ENCODE measurements around the gene MACO1.

MACO1 gene

DNA sequence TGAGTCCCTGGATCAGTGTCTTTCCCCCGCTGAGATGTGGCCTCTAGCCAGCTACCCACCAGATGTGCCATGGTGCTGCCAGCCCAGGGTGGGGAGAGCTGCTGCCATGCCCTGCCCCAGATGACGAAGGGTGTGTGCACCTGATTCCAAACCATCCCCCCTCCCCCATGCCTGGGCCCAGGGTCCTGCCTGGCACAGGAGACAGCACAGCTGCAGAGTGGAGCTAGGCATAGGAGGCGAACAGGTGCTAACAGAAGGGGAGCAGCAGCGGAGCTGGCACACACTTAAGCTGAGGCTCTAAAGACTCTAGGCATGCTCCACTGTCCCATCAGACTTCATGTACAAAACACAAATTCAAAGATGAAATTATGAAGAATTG, 103.7 kb downstream of the MACO1 start:
- Histone ChIP-seq H3K27ac (replicated peaks; ENCODE audit: low read length) (no peak overlapping the region), H4K91ac (ENCODE audit: low read depth, low read length, poor library complexity) (no peak overlapping the region), H2BK5ac (ENCODE audit: low read length) (peak overlapping the region; percentile 72), H3K9me3 (replicated peaks in 1 of 2; ENCODE audit: control insufficient read depth in 2 of 2, insufficient read depth in 1 of 2, low read depth in 1 of 2, low read length in 2 of 2) (no peaks in the 10 kb centered on the region), H2AFZ (ENCODE audit: low read length) (no peak overlapping the region), H3K14ac (ENCODE audit: low read length) (no peak overlapping the region), H3K4me1 (ENCODE audit: control insufficient read depth in 2 of 2, insufficient read depth in 1 of 2, low read depth in 1 of 2, low read length in 2 of 2) (peaks cover 0 to 8% of the 10 kb centered on the region in 2 donors), H4K8ac (ENCODE audit: low read depth, low read length) (no peak overlapping the region), H2AK5ac (ENCODE audit: low read depth, low read length) (peak overlapping the region; percentile 69), H2BK15ac (ENCODE audit: low read length) (peak overlapping the region; percentile 23), H2BK12ac (ENCODE audit: low read length) (no peak overlapping the region), H3K79me1 (ENCODE audit: low read depth, low read length) (no peaks in the 10 kb centered on the region), H2BK120ac (ENCODE audit: low read depth, low read length) (no peak overlapping the region), H3K9ac (ENCODE audit: low read depth, low read length, poor library complexity) (peak overlapping the region; percentile 56), H3K27me3 (ENCODE audit: control insufficient read depth in 3 of 3, insufficient read depth in 3 of 3, low read depth in 1 of 3, low read length in 3 of 3) (peaks cover 0 to 36% (median 2%) of the 10 kb centered on the region in 3 experiments), H3K36me3 (replicated peaks in 1 of 2; ENCODE audit: control insufficient read depth in 2 of 2, insufficient read depth in 2 of 2, low read length in 2 of 2) (no peaks in the 10 kb centered on the region), H3K4me2 (ENCODE audit: insufficient read depth, low read length, poor library complexity, severe bottlenecking) (no peak overlapping the region), H3K23ac (ENCODE audit: low read depth, low read length, poor library complexity) (peak overlapping the region; percentile 82), H3K18ac (ENCODE audit: low read length) (peak overlapping the region; percentile 86), H3K4ac (ENCODE audit: low read length) (no peak overlapping the region), H3K4me3 (ENCODE audit: low read length in 2 of 2) (no peak overlapping the region)
- DNase-seq (ENCODE audit: low spot score) = no peak
- no CpG with 5 or more reads among the region's 4 CpGs for WGBS, 2 donors (ENCODE audit: extremely low coverage in 2 of 2, insufficient read length in 2 of 2, insufficient replicate concordance in 1 of 2)

DNA sequence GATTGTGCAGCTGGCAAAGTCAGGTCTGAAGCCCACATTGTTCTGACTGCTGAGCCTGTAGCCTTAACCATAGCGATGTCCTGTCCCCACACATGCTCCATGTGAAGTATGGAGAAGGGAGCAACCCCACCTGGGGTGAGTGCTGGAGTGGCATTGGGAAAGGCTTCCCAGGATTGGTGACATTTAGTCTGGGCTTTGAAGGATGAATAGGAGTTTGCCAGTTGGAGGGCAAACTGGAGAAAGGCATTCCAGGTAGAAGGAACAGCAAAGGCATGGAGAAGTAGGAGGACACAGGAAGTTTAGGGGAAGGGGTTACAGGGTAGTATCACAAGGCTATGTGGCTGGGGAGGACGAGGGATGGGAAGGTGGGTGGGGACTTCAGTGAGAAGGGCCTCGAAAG, 105.4 kb downstream of the MACO1 start:
- Histone ChIP-seq H3K23ac (ENCODE audit: low read depth, low read length, poor library complexity) (no peak overlapping the region), H4K91ac (ENCODE audit: low read depth, low read length, poor library complexity) (no peak overlapping the region), H2BK5ac (ENCODE audit: low read length) (no peak overlapping the region), H2BK120ac (ENCODE audit: low read depth, low read length) (no peak overlapping the region), H3K4me3 (ENCODE audit: low read length in 2 of 2) (no peak overlapping the region), H3K79me1 (ENCODE audit: low read depth, low read length) (no peaks in the 10 kb centered on the region), H3K27ac (replicated peaks; ENCODE audit: low read length) (no peak overlapping the region), H3K9ac (ENCODE audit: low read depth, low read length, poor library complexity) (no peak overlapping the region), H3K18ac (ENCODE audit: low read length) (no peak overlapping the region), H3K14ac (ENCODE audit: low read length) (no peak overlapping the region), H3K36me3 (replicated peaks in 1 of 2; ENCODE audit: control insufficient read depth in 2 of 2, insufficient read depth in 2 of 2, low read length in 2 of 2) (no peaks in the 10 kb centered on the region), H4K8ac (ENCODE audit: low read depth, low read length) (no peak overlapping the region), H3K4me1 (ENCODE audit: control insufficient read depth in 2 of 2, insufficient read depth in 1 of 2, low read depth in 1 of 2, low read length in 2 of 2) (peaks cover 4 to 6% of the 10 kb centered on the region in 2 donors), H3K27me3 (ENCODE audit: control insufficient read depth in 3 of 3, insufficient read depth in 3 of 3, low read depth in 1 of 3, low read length in 3 of 3) (peaks cover 0 to 49% (median 2%) of the 10 kb centered on the region in 3 experiments), H3K9me3 (replicated peaks in 1 of 2; ENCODE audit: control insufficient read depth in 2 of 2, insufficient read depth in 1 of 2, low read depth in 1 of 2, low read length in 2 of 2) (no peaks in the 10 kb centered on the region), H2AFZ (ENCODE audit: low read length) (no peak overlapping the region), H2AK5ac (ENCODE audit: low read depth, low read length) (no peak overlapping the region), H2BK15ac (ENCODE audit: low read length) (no peak overlapping the region), H2BK12ac (ENCODE audit: low read length) (no peak overlapping the region), H3K4me2 (ENCODE audit: insufficient read depth, low read length, poor library complexity, severe bottlenecking) (no peak overlapping the region), H3K4ac (ENCODE audit: low read length) (no peak overlapping the region)
- DNase-seq (ENCODE audit: low spot score) = no peak
- no CpG with 5 or more reads among the region's 3 CpGs for WGBS, 2 donors (ENCODE audit: extremely low coverage in 2 of 2, insufficient read length in 2 of 2, insufficient replicate concordance in 1 of 2)

DNA sequence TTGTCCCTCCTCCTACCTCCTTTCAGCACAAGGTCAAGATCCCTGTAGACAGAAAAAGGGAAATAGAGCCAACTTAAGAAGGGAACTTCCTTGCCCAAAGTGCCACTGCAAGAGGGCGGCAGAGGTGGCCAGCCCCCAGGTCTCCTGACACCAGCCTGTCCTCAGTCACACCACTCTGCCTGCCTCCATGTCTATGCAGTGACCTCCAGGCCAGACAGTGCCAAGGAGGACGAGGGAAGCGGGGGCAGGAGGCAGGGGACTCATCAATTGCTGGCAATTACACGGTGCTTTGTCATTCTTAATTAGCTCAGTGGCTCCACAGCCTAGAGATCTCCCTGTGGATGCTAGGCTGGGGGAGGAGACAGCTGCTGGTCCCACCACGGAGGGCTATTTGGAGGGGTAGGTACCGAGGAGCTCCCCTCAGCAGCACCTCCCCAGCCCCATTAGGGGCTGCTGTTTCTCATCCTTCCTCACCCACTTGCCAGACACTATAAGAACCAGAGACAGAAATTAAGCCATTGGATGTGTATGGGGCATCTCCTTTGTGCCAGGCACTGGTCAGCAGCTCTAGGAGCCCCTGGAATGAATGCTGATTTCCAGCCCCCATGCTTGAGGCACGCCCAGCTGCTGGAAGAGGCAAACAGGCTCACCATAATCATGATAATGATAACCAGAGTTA, 106.6 kb downstream of the MACO1 start:
- Histone ChIP-seq H3K36me3 (replicated peaks in 1 of 2; ENCODE audit: control insufficient read depth in 2 of 2, insufficient read depth in 2 of 2, low read length in 2 of 2) (no peaks in the 10 kb centered on the region), H2BK5ac (ENCODE audit: low read length) (no peak overlapping the region), H3K18ac (ENCODE audit: low read length) (peak overlapping the region; percentile 63), H4K91ac (ENCODE audit: low read depth, low read length, poor library complexity) (no peak overlapping the region), H3K4me1 (ENCODE audit: control insufficient read depth in 2 of 2, insufficient read depth in 1 of 2, low read depth in 1 of 2, low read length in 2 of 2) (peaks cover 4 to 6% of the 10 kb centered on the region in 2 donors), H2BK15ac (ENCODE audit: low read length) (no peak overlapping the region), H3K27me3 (ENCODE audit: control insufficient read depth in 3 of 3, insufficient read depth in 3 of 3, low read depth in 1 of 3, low read length in 3 of 3) (peaks cover 0 to 52% (median 2%) of the 10 kb centered on the region in 3 experiments), H2AFZ (ENCODE audit: low read length) (no peak overlapping the region), H2AK5ac (ENCODE audit: low read depth, low read length) (no peak overlapping the region), H3K4me3 (ENCODE audit: low read length in 2 of 2) (no peak overlapping the region), H2BK120ac (ENCODE audit: low read depth, low read length) (no peak overlapping the region), H2BK12ac (ENCODE audit: low read length) (no peak overlapping the region), H3K23ac (ENCODE audit: low read depth, low read length, poor library complexity) (no peak overlapping the region), H3K4ac (ENCODE audit: low read length) (no peak overlapping the region), H3K79me1 (ENCODE audit: low read depth, low read length) (no peaks in the 10 kb centered on the region), H4K8ac (ENCODE audit: low read depth, low read length) (no peak overlapping the region), H3K27ac (replicated peaks; ENCODE audit: low read length) (no peak overlapping the region), H3K9ac (ENCODE audit: low read depth, low read length, poor library complexity) (no peak overlapping the region), H3K14ac (ENCODE audit: low read length) (no peak overlapping the region), H3K9me3 (replicated peaks in 1 of 2; ENCODE audit: control insufficient read depth in 2 of 2, insufficient read depth in 1 of 2, low read depth in 1 of 2, low read length in 2 of 2) (no peaks in the 10 kb centered on the region), H3K4me2 (ENCODE audit: insufficient read depth, low read length, poor library complexity, severe bottlenecking) (no peak overlapping the region)
- WGBS, 2 donors (ENCODE audit: extremely low coverage in 2 of 2, insufficient read length in 2 of 2, insufficient replicate concordance in 1 of 2) = no CpG with 5 or more reads among the region's 7 CpGs
- no peak for DNase-seq (ENCODE audit: low spot score)

DNA sequence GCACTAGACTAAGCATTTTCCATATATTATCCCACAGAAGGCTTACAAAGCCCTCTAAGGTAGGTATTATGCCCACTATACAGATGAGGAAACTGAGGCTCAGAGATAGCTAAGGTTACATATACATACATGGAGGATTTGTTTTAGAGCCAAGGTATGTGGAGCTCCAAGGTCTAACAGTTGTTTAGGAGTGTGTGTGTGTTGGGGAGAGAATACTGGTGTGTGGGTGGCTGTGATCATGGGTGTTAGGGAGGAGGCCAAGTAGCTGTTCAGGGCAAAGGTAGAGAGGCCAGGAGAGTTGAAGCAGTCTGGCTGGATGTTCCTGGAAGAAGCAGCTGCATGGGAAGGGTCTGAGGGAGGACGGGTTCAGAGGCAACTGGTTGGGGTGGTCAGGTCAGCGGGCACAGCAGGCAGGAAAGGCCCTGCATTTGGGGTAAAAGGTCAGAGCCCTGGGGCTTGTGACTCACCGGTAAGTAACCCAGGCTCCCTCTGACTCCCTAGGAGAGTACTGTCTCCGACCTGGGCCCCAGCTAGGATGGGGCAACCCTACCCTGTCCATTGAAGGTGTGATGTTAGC, 107.6 kb downstream of the MACO1 start:
- Histone ChIP-seq H2BK120ac (ENCODE audit: low read depth, low read length) (no peak overlapping the region), H4K8ac (ENCODE audit: low read depth, low read length) (no peak overlapping the region), H3K27ac (replicated peaks; ENCODE audit: low read length) (no peak overlapping the region), H3K14ac (ENCODE audit: low read length) (no peak overlapping the region), H2BK5ac (ENCODE audit: low read length) (peak overlapping the region; percentile 16), H2AK5ac (ENCODE audit: low read depth, low read length) (no peak overlapping the region), H3K9ac (ENCODE audit: low read depth, low read length, poor library complexity) (no peak overlapping the region), H2BK12ac (ENCODE audit: low read length) (no peak overlapping the region), H3K4ac (ENCODE audit: low read length) (no peak overlapping the region), H3K18ac (ENCODE audit: low read length) (no peak overlapping the region), H2AFZ (ENCODE audit: low read length) (no peak overlapping the region), H3K79me1 (ENCODE audit: low read depth, low read length) (no peaks in the 10 kb centered on the region), H3K4me2 (ENCODE audit: insufficient read depth, low read length, poor library complexity, severe bottlenecking) (no peak overlapping the region), H3K4me3 (ENCODE audit: low read length in 2 of 2) (no peak overlapping the region), H3K27me3 (ENCODE audit: control insufficient read depth in 3 of 3, insufficient read depth in 3 of 3, low read depth in 1 of 3, low read length in 3 of 3) (peaks cover 0 to 53% (median 2%) of the 10 kb centered on the region in 3 experiments), H2BK15ac (ENCODE audit: low read length) (no peak overlapping the region), H3K4me1 (ENCODE audit: control insufficient read depth in 2 of 2, insufficient read depth in 1 of 2, low read depth in 1 of 2, low read length in 2 of 2) (peaks cover 4 to 6% of the 10 kb centered on the region in 2 donors), H3K23ac (ENCODE audit: low read depth, low read length, poor library complexity) (no peak overlapping the region), H3K9me3 (replicated peaks in 1 of 2; ENCODE audit: control insufficient read depth in 2 of 2, insufficient read depth in 1 of 2, low read depth in 1 of 2, low read length in 2 of 2) (no peaks in the 10 kb centered on the region), H4K91ac (ENCODE audit: low read depth, low read length, poor library complexity) (no peak overlapping the region), H3K36me3 (replicated peaks in 1 of 2; ENCODE audit: control insufficient read depth in 2 of 2, insufficient read depth in 2 of 2, low read length in 2 of 2) (no peaks in the 10 kb centered on the region)
- no peak for DNase-seq (ENCODE audit: low spot score)
- no CpG with 5 or more reads among the region's 4 CpGs for WGBS, 2 donors (ENCODE audit: extremely low coverage in 2 of 2, insufficient read length in 2 of 2, insufficient replicate concordance in 1 of 2)
